Suprapubic skin (tissue), 4 donors: ENCODE data around the gene GHITM. TPM values are rescaled to one million over a fixed set of nuclear protein-coding genes. Genes with fewer than 3 reads are reported as not detected.

Source experiments
- DNase-seq, 2 donors: peaks; one replicate each; pipeline ENCODE4 v3.0.0-alpha.2; 2019; ENCODE audit warnings: low spot score in 2 of 2
- H3K27ac ChIP-seq: fragments of 200-600 bp; sonication (generic); one replicate; pipeline ENCODE4 v1.5.1; 2019
- H3K27me3 ChIP-seq: fragments of 200-600 bp; sonication (generic); one replicate; pipeline ENCODE4 v1.5.1; 2019
- H3K36me3 ChIP-seq: fragments of 200-600 bp; sonication (generic); one replicate; pipeline ENCODE4 v1.5.1; 2019
- H3K4me1 ChIP-seq: fragments of 200-600 bp; sonication (generic); one replicate; pipeline ENCODE4 v1.5.1; 2019
- H3K4me3 ChIP-seq: fragments of 200-600 bp; sonication (generic); one replicate; pipeline ENCODE4 v1.5.1; 2019; ENCODE audit warnings: mild to moderate bottlenecking
- H3K9me3 ChIP-seq: fragments of 200-600 bp; sonication (generic); one replicate; pipeline ENCODE4 v1.5.1; 2019
- CTCF ChIP-seq, 2 donors: fragments of 200-600 bp in 1 of 2; fragments of 450-650 bp in 1 of 2; sonication (generic) in 1 of 2; IDR thresholded peaks; one replicate each; pipeline ENCODE4 v1.5.1; 2016 to 2019; ENCODE audit warnings: antibody characterized with exemption in 2 of 2, mild to moderate bottlenecking in 1 of 2, moderate library complexity in 1 of 2
- EP300 ChIP-seq: sonication (generic); formaldehyde crosslinking; IDR thresholded peaks from one replicate; pipeline ENCODE4 v1.6.1; 2017; ENCODE audit warnings: antibody characterized with exemption
- POLR2A ChIP-seq, 2 donors: fragments of 450-650 bp; IDR thresholded peaks; one replicate each; pipeline ENCODE4 v1.6.1; 2017; ENCODE audit warnings: antibody characterized with exemption in 2 of 2, mild to moderate bottlenecking in 2 of 2, moderate library complexity in 2 of 2
- POLR2AphosphoS5 ChIP-seq, 3 donors: sonication (generic); formaldehyde crosslinking; IDR thresholded peaks; one replicate each; pipeline ENCODE4 v1.6.1; 2017; ENCODE audit warnings: antibody characterized with exemption in 3 of 3
- WGBS: methylation state at CpG from one replicate; pipeline ENCODE4 v1.1.5; 2018; 5-methylcytosine and 5-hydroxymethylcytosine counted together
- total RNA-seq, 4 donors: library from RNA; depleted of rRNA; stranded (reverse); fragments of >200 nt; gene quantifications; one replicate each; pipeline ENCODE4 v1.1.0, GENCODE V29; 2016

The GHITM gene
- total RNA-seq, 4 donors from 2014 or later = 91.2 to 132 (median 125) TPM

- WGBS = 49% methylated on average over 2 of the region's 2 CpGs
- no peak within 1 kb of the TSS for H3K4me3 ChIP-seq
- TF ChIP-seq POLR2AphosphoS5 (IDR thresholded peaks at IDR 0.05) = no peak
- TF ChIP-seq EP300 = no peak
- no peak for TF ChIP-seq CTCF (IDR thresholded peaks at IDR 0.05)
- no peak for TF ChIP-seq POLR2A (IDR thresholded peaks at IDR 0.05)
- no peaks in the 10 kb centered on the region for H3K27me3 ChIP-seq
- H3K4me1 ChIP-seq = peaks cover 24% of the 10 kb centered on the region
- H3K9me3 ChIP-seq = no peaks in the 10 kb centered on the region
- H3K36me3 ChIP-seq = no peaks in the 10 kb centered on the region
- no peak within 1 kb of the TSS for H3K27ac ChIP-seq
- DNase-seq = peak in 1 of 2 donors; percentile 11
Measured at GRCh38 chr10:84173501-84173929, 34.2 kb downstream of the GHITM start, which contains the start of gene GPR15LG. TSS of gene GPR15LG (plus strand) at chr10:84173801. CDS start at chr10:84173852, 51 bp downstream.

DNA sequence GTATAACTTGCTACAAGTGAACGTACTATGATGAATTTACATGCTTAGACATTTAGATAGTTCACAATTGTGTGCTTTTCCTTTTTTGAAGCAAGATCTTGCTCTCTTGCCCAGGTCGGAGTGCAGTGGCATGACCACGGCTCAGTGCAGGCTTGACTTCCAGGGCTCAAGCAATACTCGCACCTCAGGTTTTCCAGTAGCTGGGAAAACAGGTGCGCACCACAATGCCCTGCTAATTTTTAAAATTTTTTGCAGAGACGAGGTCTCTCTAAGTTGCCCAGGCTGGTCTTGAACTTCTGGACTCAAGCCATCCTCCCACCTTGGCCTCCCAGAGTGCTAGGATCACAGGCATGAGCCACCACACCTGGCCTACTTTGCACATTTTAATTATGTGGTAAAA lies 36.1 kb downstream of the GHITM start:
- Histone ChIP-seq H3K27ac (no peak overlapping the region), H3K4me3 (no peak overlapping the region), H3K36me3 (no peaks in the 10 kb centered on the region), H3K9me3 (no peaks in the 10 kb centered on the region), H3K27me3 (no peaks in the 10 kb centered on the region), H3K4me1 (peaks cover 30% of the 10 kb centered on the region)
- WGBS = 86% methylated on average over 6 of the region's 6 CpGs
- TF ChIP-seq POLR2A (IDR thresholded peaks at IDR 0.05) (no peak), CTCF (IDR thresholded peaks at IDR 0.05) (no peak), POLR2AphosphoS5 (IDR thresholded peaks at IDR 0.05) (no peak), EP300 (no peak)
- peak in 1 of 2 donors; percentile 55 for DNase-seq

GRCh38 chr10:84176351-84176750 lies 37.0 kb downstream of the GHITM start:
- DNase-seq = peak in 1 of 2 donors; percentile 44
- Histone ChIP-seq H3K4me3 (no peak overlapping the region), H3K4me1 (peaks cover 30% of the 10 kb centered on the region), H3K36me3 (no peaks in the 10 kb centered on the region), H3K27me3 (no peaks in the 10 kb centered on the region), H3K9me3 (no peaks in the 10 kb centered on the region), H3K27ac (no peak overlapping the region)
- TF ChIP-seq POLR2A (IDR thresholded peaks at IDR 0.05) (no peak), EP300 (no peak), POLR2AphosphoS5 (IDR thresholded peaks at IDR 0.05) (no peak)
- WGBS = 55% methylated on average over 3 of the region's 4 CpGs

DNA sequence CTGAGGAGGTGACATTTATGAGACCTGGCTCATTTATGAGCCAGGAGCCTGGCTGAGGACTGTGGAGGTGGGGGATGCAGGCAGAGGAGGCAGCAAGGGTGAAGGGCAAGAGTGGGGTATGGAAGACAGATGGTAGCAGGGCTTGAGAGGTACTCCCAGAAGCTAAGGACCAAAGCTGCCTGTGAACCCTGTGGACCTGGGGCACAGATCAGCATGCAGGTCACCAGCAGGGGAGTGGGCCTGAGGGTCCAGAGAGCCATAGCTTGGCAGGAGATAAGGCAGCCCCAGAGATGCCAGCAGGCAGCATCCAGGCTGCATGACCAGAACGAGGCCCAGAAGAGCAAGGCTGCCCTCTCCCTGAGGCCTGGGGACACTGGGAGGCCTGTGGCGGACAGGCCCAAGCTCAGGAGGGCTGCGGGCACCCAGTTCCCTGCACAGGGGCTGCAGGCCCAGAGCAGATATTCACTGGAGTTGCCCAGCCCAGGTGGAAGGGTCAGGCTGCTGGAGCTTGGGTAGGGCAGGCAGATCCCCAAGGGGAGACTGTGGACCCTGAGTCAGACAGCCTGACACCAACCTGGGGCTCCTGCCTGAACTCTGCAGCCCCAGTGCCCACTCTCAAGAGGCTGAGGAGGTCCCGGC lies 37.6 kb downstream of the GHITM start:
- H3K36me3 ChIP-seq = no peaks in the 10 kb centered on the region
- no peak overlapping the region for H3K4me3 ChIP-seq
- H3K4me1 ChIP-seq = peaks cover 30% of the 10 kb centered on the region
- no peak for TF ChIP-seq CTCF (IDR thresholded peaks at IDR 0.05)
- no peak for TF ChIP-seq POLR2AphosphoS5 (IDR thresholded peaks at IDR 0.05)
- TF ChIP-seq EP300 = no peak
- no peak for TF ChIP-seq POLR2A (IDR thresholded peaks at IDR 0.05)
- peak overlapping the region; percentile 11 for H3K27ac ChIP-seq
- peak in 1 of 2 donors; percentile 65 for DNase-seq
- H3K27me3 ChIP-seq = no peaks in the 10 kb centered on the region
- H3K9me3 ChIP-seq = no peaks in the 10 kb centered on the region
- no CpG with 5 or more reads among the region's 4 CpGs for WGBS

GRCh38 chr10:84177541-84178141 lies 38.3 kb downstream of the GHITM start:
- 84% methylated on average over 3 of the region's 8 CpGs for WGBS
- H3K9me3 ChIP-seq = no peaks in the 10 kb centered on the region
- H3K4me3 ChIP-seq = no peak overlapping the region
- DNase-seq = peak in 1 of 2 donors; percentile 65
- no peaks in the 10 kb centered on the region for H3K36me3 ChIP-seq
- TF ChIP-seq POLR2AphosphoS5 (IDR thresholded peaks at IDR 0.05) (no peak), EP300 (no peak)
- peak overlapping the region; percentile 46 for H3K27ac ChIP-seq
- no peaks in the 10 kb centered on the region for H3K27me3 ChIP-seq
- H3K4me1 ChIP-seq = peaks cover 30% of the 10 kb centered on the region

GRCh38 chr10:84178160-84178609 lies 38.9 kb downstream of the GHITM start:
- Histone ChIP-seq H3K9me3 (no peaks in the 10 kb centered on the region), H3K4me3 (no peak overlapping the region), H3K27ac (peak overlapping the region; percentile 74), H3K27me3 (no peaks in the 10 kb centered on the region), H3K4me1 (peaks cover 30% of the 10 kb centered on the region), H3K36me3 (no peaks in the 10 kb centered on the region)
- TF ChIP-seq CTCF (IDR thresholded peaks at IDR 0.05) = no peak
- TF ChIP-seq EP300 = no peak
- TF ChIP-seq POLR2A (IDR thresholded peaks at IDR 0.05) = no peak
- no peak for TF ChIP-seq POLR2AphosphoS5 (IDR thresholded peaks at IDR 0.05)
- 87% methylated on average over 3 of the region's 3 CpGs for WGBS
- DNase-seq = no peak
